Stimulated activated CD8-positive, alpha-beta memory T cell treated with anti-CD3 and anti-CD28 coated beads, Interleukin-15, amount 100 ng/mL, for 4 hours (primary cell): ENCODE measurements around the gene LRP1.
A peak's percentile ranks its signal among the peaks of the same experiment; 100 is the strongest.

ENCODE experiments used
- DNase-seq, 2 donors: peaks; one replicate each; pipeline ENCODE4 v3.0.0-alpha.2; 2020; ENCODE audit warnings: low read depth in 2 of 2

The LRP1 gene

GRCh38 chr12:57127726-57128518, at the start of gene LRP1:
LRP1 (plus strand) TSS chr12:57128483; CDS start chr12:57128965, 482 bp downstream.
- DNase-seq = peak; percentile 56 to 57

GRCh38 chr12:57078519-57079404, 49.5 kb upstream of the LRP1 start, which contains the start of gene NEMP1:
NEMP1 (minus strand) TSS chr12:57078791; CDS start chr12:57078745, 46 bp downstream.
- DNase-seq = peak; percentile 89 to 96

GRCh38 chr12:57079821-57080220, 48.5 kb upstream of the LRP1 start:
- DNase-seq = no peak

GRCh38 chr12:57080855-57081254, 47.4 kb upstream of the LRP1 start:
- DNase-seq = no peak

- DNase-seq = no peak
These were observed 42.2 kb upstream of the LRP1 start for GRCh38 chr12:57085999-57086492.

- peak; percentile 61 to 65 for DNase-seq
These were observed 41.7 kb upstream of the LRP1 start for GRCh38 chr12:57086493-57087009.

- peak; percentile 94 for DNase-seq
These were observed 41.1 kb upstream of the LRP1 start for GRCh38 chr12:57087010-57087690.

- peak; percentile 83 to 89 for DNase-seq
These were observed 40.5 kb upstream of the LRP1 start for GRCh38 chr12:57087691-57088353.

GRCh38 chr12:57088354-57089270, 39.7 kb upstream of the LRP1 start, which contains the start of gene NAB2:
NAB2 (plus strand) TSS chr12:57089114; CDS start chr12:57089272, 158 bp downstream.
- DNase-seq = peak; percentile 80 to 83

- DNase-seq = peak; percentile 38 to 42
These were observed 38.7 kb upstream of the LRP1 start for GRCh38 chr12:57089271-57090245.

GRCh38 chr12:57090490-57090889, 37.8 kb upstream of the LRP1 start:
- DNase-seq = no peak

- DNase-seq = no peak
These were observed 37.2 kb upstream of the LRP1 start for GRCh38 chr12:57090924-57091637.

GRCh38 chr12:57091638-57092528, 36.4 kb upstream of the LRP1 start:
- DNase-seq = no peak

GRCh38 chr12:57092529-57092862, 35.8 kb upstream of the LRP1 start:
- no peak for DNase-seq

GRCh38 chr12:57092876-57093414, 35.3 kb upstream of the LRP1 start:
- no peak for DNase-seq

- DNase-seq = peak; percentile 66 to 76
These were observed 34.7 kb upstream of the LRP1 start for GRCh38 chr12:57093415-57094207.
